EL (cell line): Measurements from ENCODE around the gene SEMA5A.

Source experiments
- DNase-seq: peaks from one replicate; pipeline ENCODE4 v3.0.0-alpha.2; 2016

SEMA5A gene

GRCh38 chr5:9040475-9040874 lies 505.4 kb downstream of the SEMA5A start:
- no peak for DNase-seq

DNA sequence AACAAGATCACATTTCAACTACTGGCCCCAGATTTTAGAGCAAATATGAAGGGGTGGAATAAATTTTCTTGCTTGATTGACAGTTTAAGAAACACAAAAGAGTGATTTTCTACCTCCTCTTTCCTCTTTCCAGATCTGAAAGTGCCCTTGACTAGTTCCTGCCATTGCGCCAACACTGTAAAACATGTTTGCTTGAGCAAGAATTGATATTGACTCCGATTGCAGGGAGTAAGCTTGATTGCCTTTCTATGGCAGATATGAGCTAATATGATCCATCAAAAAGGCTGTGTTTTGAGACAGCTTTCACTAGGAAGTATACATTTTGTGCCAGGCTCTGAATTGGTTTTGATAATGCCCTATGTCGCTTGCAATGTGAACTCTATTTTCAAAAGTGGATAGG lies 508.8 kb downstream of the SEMA5A start:
- no peak for DNase-seq

GRCh38 chr5:9035346-9035745 lies 510.5 kb downstream of the SEMA5A start:
- no peak for DNase-seq

DNA sequence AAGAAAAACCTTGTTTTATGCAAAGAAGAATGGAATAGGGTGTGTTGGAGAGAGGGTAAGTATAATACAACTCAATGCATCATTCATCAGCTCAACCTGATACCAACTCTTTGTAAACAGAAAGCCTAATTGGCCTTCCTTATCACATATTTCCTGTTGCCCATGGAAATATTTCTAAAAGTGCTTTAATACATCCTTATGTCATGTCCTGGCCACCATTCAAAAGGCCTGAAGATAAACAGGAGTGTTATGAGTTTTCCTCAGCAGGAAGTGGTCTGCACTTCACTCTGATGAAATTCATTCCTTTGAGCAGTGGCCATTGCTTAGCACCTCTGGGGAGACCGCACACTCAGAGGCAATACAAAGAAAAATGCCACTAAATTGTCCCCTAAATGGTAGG lies 511.2 kb downstream of the SEMA5A start:
- peak; percentile 91 for DNase-seq

DNA sequence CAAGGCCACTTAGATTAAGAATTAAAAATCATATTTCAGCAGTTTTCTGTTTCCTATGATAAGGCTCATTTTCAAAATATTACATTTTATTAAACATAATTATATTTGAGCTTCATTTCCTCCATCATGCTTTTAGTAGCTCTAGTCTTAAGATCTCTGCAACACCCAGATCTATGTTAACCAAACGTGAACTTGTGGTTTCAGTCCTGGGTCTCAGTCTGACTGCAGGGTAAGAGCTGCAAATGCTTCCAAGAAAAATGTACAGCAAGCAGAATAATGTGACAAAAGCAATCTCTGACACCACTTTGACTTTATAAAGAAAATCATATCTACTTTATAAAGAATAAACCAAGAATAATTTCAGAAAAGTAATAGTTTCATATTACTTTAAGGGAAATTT lies 512.4 kb downstream of the SEMA5A start:
- no peak for DNase-seq

GRCh38 chr5:9025942-9026341 lies 519.9 kb downstream of the SEMA5A start:
- peak; percentile 36 for DNase-seq

GRCh38 chr5:9020996-9021395 lies 524.9 kb downstream of the SEMA5A start:
- no peak for DNase-seq

- no peak for DNase-seq
Measured at GRCh38 chr5:9015937-9016270, 530.0 kb downstream of the SEMA5A start.

- peak; percentile 86 for DNase-seq
Measured at GRCh38 chr5:9015260-9015936, 530.5 kb downstream of the SEMA5A start.

DNA sequence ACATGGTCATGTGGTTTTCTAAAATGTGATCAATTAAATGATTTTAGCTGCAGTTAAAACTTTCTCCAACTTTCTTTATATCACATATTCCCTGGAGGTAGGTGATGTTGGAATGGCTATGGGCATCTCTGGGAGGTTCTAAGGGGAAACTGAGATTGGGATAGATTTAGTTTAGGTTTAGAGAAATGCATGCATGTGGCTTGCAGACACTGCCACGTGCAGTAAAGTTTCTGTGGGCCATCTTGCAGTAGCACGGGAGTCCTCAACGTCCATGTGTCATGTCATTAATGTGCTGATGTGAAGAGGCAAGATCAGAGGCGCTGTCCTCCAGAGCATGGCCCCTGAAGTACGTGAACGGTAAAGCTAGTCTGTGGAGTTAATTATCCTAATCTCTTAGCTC lies 532.7 kb downstream of the SEMA5A start:
- no peak for DNase-seq

DNA sequence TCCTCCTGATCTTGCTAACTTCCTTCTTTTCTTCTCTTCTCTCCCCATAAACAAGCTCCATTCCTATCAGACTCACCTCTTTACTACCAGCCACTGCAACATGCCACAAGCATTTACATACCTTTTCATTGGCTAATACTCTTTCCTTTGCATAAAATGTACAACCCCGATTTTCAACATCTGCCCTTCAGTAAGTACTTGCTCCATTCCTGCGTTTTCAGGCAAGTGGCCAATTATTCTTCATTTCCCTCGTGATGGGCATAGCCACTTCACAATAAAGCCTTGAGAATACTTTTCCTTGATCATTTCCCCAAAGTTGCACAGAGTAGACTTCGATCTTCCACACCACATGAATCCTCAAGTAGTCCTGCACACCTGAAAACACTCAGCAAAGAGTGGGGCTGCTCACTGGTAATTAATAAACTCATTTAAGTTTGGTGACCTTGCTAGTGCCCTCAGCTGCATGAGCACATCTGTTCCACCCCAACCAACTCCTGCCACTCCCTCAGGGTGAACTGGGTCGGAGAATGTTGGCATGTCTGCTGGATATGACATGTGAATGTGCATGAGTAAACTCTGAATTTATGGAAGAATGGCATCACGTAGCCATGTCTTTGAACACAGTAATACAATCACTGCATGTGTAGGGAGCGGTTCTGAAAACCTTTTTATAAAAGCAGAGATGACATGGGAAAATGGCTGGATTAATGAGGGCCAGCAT lies 535.8 kb downstream of the SEMA5A start:
- DNase-seq: peak; percentile 37

GRCh38 chr5:8997542-8998070 lies 548.3 kb downstream of the SEMA5A start:
- DNase-seq: no peak

GRCh38 chr5:8993031-8993430 lies 552.8 kb downstream of the SEMA5A start:
- peak; percentile 24 for DNase-seq
